Cardiac muscle cell (in vitro differentiated cells and primary cell): ENCODE data around the gene SYT1. TPM values are rescaled to one million over a fixed set of nuclear protein-coding genes. Genes with fewer than 3 reads are reported as not detected.

Source experiments
- DNase-seq, 2 donors: peaks; one replicate each; pipeline versions ENCODE4 v3.0.0 to v3.0.0-alpha.2; 2010 to 2017; ENCODE audit warnings: low read depth in 1 of 2, low spot score in 1 of 2
- H3K27ac ChIP-seq: fragments of 200-600 bp; sonication (generic); 2 replicates; pipeline ENCODE4 v1.5.1; 2016
- H3K27me3 ChIP-seq: fragments of 200-600 bp; sonication (generic); 2 replicates; pipeline ENCODE4 v1.6.0; 2016; ENCODE audit warnings: control low read depth
- H3K36me3 ChIP-seq: fragments of 200-600 bp; sonication (generic); 2 replicates; pipeline ENCODE4 v1.5.1; 2016; ENCODE audit warnings: control low read depth
- H3K4me1 ChIP-seq: fragments of 200-600 bp; sonication (generic); 2 replicates; pipeline ENCODE4 v1.8.1; 2017; ENCODE audit warnings: low read depth, mild to moderate bottlenecking, mixed run types
- H3K4me3 ChIP-seq: fragments of 200-600 bp; sonication (generic); 2 replicates; pipeline ENCODE4 v1.5.1; 2016; ENCODE audit warnings: mild to moderate bottlenecking
- H3K9me3 ChIP-seq: fragments of 200-600 bp; sonication (generic); 2 replicates; pipeline ENCODE4 v1.5.1; 2017; ENCODE audit warnings: low read depth, mild to moderate bottlenecking, control low read depth
- CTCF ChIP-seq: IDR thresholded peaks from 2 replicates; pipeline ENCODE4 v1.5.1; 2012; ENCODE audit warnings: low read depth, mild to moderate bottlenecking, low read length
- polyA plus RNA-seq: library from polyadenylated mRNA; unstranded; fragments of >200 nt; fragmentation: Nextera tagmentation; extraction: Ambion mirVana; gene quantifications from 2 replicates; pipeline ENCODE4 v1.2.1, GENCODE V29; 2016
- total RNA-seq: library from RNA; depleted of rRNA; stranded (reverse); fragments of >200 nt; gene quantifications from 2 replicates; pipeline ENCODE4 v1.2.3, GENCODE V29; 2016

Gene SYT1
- total and polyA plus RNA-seq, 2 experiments from 2014 or later: 0.50 to 0.66 TPM

GRCh38 chr12:78928200-78929074 lies 63.9 kb downstream of the SYT1 start:
- no peaks in the 10 kb centered on the region for H3K4me1 ChIP-seq
- H3K36me3 ChIP-seq: no peaks in the 10 kb centered on the region
- peak in 1 of 2 donors; percentile 51 for DNase-seq
- no peak overlapping the region for H3K4me3 ChIP-seq
- no peak for TF ChIP-seq CTCF
- peaks cover 4% of the 10 kb centered on the region for H3K27me3 ChIP-seq
- H3K9me3 ChIP-seq: peaks cover 2% of the 10 kb centered on the region
- H3K27ac ChIP-seq: no peak overlapping the region

GRCh38 chr12:78929075-78929418 lies 64.5 kb downstream of the SYT1 start:
- H3K36me3 ChIP-seq: no peaks in the 10 kb centered on the region
- peaks cover 2% of the 10 kb centered on the region for H3K9me3 ChIP-seq
- no peak overlapping the region for H3K27ac ChIP-seq
- no peaks in the 10 kb centered on the region for H3K4me1 ChIP-seq
- no peak for TF ChIP-seq CTCF
- peaks cover 4% of the 10 kb centered on the region for H3K27me3 ChIP-seq
- DNase-seq: no peak
- no peak overlapping the region for H3K4me3 ChIP-seq

GRCh38 chr12:78931466-78931990 lies 67.0 kb downstream of the SYT1 start:
- no peak overlapping the region for H3K4me3 ChIP-seq
- DNase-seq: no peak
- H3K27ac ChIP-seq: no peak overlapping the region
- H3K36me3 ChIP-seq: no peaks in the 10 kb centered on the region
- no peak for TF ChIP-seq CTCF
- peaks cover 2% of the 10 kb centered on the region for H3K9me3 ChIP-seq
- H3K27me3 ChIP-seq: peaks cover 4% of the 10 kb centered on the region
- H3K4me1 ChIP-seq: no peaks in the 10 kb centered on the region

GRCh38 chr12:78933014-78933413 lies 68.4 kb downstream of the SYT1 start:
- no peak for TF ChIP-seq CTCF
- Histone ChIP-seq H3K27me3 (peaks cover 4% of the 10 kb centered on the region), H3K4me1 (no peaks in the 10 kb centered on the region), H3K36me3 (no peaks in the 10 kb centered on the region), H3K4me3 (no peak overlapping the region), H3K9me3 (peaks cover 2% of the 10 kb centered on the region), H3K27ac (no peak overlapping the region)
- DNase-seq: no peak

- no peak for TF ChIP-seq CTCF
- no peak for DNase-seq
- no peak overlapping the region for H3K4me3 ChIP-seq
- no peaks in the 10 kb centered on the region for H3K9me3 ChIP-seq
- H3K4me1 ChIP-seq: no peaks in the 10 kb centered on the region
- no peaks in the 10 kb centered on the region for H3K27me3 ChIP-seq
- H3K27ac ChIP-seq: no peak overlapping the region
- no peaks in the 10 kb centered on the region for H3K36me3 ChIP-seq
These were observed 73.9 kb downstream of the SYT1 start for GRCh38 chr12:78938341-78939084.
